ENCODE measurements around the gene CAMTA1. TPM values are rescaled to one million over a fixed set of nuclear protein-coding genes. Genes with fewer than 3 reads are reported as not detected.
A peak's percentile ranks its signal among the peaks of the same experiment; 100 is the strongest.

Gene CAMTA1
- total RNA-seq, 1 donor from 2014 or later: 72.4 TPM

GRCh38 chr1:7610106-7610731 is 825.0 kb downstream of the CAMTA1 start:
- peak; percentile 19 for DNase-seq (ENCODE audit: low spot score)
- no peak for ATAC-seq
- intact Hi-C loops (cut with DNase I): no loop called here

- intact Hi-C loops (cut with DNase I): no loop called here
Observed at GRCh38 chr1:7610936-7611335, 825.7 kb downstream of the CAMTA1 start.

DNA sequence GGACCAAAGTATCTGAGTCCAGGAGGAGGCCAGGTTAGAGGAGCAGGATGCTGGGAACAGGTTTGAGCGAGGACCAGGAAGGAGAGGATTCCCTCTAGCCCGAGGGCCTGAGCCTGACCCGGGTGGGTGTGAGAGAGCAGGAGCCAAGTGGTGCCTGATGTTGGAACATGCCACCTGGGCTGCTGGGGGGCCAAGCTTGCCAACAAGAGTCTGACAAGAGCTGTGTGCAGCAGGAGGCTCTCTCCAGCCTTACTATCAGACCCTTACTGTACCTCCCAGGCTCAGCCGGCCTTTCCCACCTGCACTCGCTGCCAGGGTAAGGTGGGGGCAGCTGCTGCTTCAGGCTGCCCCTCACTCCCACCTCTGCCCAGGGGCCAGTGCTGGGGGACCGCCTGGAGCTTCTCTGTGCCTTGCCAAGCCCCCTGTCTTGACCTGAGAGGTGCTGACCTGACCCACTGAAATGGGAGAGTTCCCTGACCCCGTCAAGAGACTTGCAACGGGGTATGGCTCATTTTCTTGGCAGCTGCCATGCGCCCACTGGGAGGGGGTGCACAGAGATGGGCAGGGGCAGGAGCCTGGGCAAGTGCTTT is 826.3 kb downstream of the CAMTA1 start:
- intact Hi-C loops (cut with DNase I): no loop called here
- no peak for ATAC-seq
- DNase-seq (ENCODE audit: low spot score): peak; percentile 42

More at GRCh38 chr1:7610936-7611335, 825.7 kb downstream of the CAMTA1 start:
- DNase-seq (ENCODE audit: low spot score) (peak; percentile 10), ATAC-seq (no peak)

- DNase-seq (ENCODE audit: low spot score): no peak
Observed at GRCh38 chr1:7613106-7613850, 828.0 kb downstream of the CAMTA1 start.

DNA sequence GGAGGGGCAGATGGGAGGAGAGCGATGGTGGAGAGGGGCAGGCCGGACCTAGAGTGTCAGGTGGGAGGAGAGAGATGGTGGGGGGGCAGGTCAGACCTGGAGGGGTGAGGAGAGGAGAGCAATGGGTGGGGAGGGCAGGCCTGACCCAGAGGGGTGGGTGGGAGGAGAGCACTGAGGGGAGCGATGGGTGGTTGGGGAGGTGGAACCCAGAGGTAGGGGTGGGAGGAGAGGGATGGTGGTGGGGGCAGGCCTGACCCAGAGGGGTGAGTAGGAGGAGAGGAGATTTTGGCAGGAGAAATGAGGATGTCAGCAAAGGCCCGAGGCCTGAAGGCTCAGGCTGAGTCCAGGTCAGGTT is 828.6 kb downstream of the CAMTA1 start:
- intact Hi-C loops (cut with DNase I): no loop called here
- ATAC-seq (no peak), DNase-seq (ENCODE audit: low spot score) (no peak)

More at GRCh38 chr1:7613106-7613850, 828.0 kb downstream of the CAMTA1 start:
- intact Hi-C loops (cut with DNase I): no loop called here
- no peak for ATAC-seq

- intact Hi-C loops (cut with DNase I): no loop called here
- no peak for ATAC-seq
Observed at GRCh38 chr1:7614576-7615074, 829.4 kb downstream of the CAMTA1 start.

GRCh38 chr1:7615138-7615537 is 829.9 kb downstream of the CAMTA1 start:
- no peak for ATAC-seq
- DNase-seq (ENCODE audit: low spot score): no peak
- intact Hi-C loops (cut with DNase I): no loop called here

More at GRCh38 chr1:7614576-7615074, 829.4 kb downstream of the CAMTA1 start:
- no peak for DNase-seq (ENCODE audit: low spot score)

DNA sequence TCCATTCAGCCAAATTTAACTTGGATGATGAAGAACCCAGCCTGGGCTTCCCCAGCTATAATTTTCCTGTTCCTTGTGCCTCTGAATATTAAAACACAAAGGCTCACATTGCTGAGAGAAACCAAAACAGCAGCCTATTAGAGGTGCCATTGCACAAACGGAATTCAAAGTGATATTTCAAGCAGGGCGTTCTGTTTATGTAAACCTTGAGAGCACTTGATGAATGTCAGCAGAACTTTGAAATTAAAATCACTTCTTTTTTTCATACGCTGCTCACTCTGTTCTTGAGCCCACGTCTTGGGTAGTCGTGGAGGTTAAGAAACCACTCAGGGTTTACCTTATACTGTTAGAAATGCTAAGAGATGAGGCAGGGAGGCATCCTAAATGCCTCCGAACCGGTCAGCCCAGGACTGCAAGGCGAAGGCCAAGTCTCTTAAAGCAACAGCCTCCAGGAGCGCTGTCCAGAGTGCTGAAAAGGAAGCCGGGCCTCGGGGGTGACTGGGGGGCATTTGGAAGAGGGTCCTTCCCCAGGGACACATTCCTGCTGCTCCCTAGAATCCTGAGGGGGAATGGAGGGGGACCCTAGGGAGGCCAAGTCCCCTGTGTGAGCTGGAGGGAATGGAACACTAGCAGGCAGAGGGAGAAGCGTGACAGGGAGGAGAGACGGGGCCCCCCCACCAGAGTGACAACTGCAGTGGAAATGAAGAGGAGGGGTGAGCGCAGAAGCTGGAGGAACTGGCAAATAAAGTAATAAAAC is 831.0 kb downstream of the CAMTA1 start:
- DNase-seq (ENCODE audit: low spot score) (no peak), ATAC-seq (peak; percentile 46)
- intact Hi-C loops (cut with DNase I): no loop called here

DNA sequence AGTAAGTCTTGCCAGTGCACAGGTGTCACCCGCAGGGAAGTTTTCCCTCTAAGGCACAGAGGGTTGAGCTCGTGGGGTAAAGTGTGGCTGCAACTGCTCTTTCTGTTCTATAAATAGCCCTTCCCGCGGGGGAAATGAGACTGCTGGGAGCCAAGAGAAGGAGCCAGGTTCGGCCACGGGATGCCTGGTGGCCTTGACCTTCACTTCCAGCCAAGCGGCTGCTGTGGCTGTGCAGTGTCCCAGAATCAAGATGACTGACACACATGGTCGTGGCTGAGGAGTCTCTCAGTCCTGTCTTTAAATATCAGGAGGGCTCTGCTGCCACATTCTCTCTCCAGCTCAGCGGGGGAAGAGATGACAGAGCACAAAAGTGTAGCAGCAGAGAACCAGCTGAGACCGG is 831.7 kb downstream of the CAMTA1 start:
- ATAC-seq (no peak), DNase-seq (ENCODE audit: low spot score) (no peak)
- intact Hi-C loops (cut with DNase I): no loop called here

GRCh38 chr1:7617826-7618225 is 832.6 kb downstream of the CAMTA1 start:
- intact Hi-C loops (cut with DNase I): no loop called here
- peak; percentile 9 for DNase-seq (ENCODE audit: low spot score)
- no peak for ATAC-seq

DNA sequence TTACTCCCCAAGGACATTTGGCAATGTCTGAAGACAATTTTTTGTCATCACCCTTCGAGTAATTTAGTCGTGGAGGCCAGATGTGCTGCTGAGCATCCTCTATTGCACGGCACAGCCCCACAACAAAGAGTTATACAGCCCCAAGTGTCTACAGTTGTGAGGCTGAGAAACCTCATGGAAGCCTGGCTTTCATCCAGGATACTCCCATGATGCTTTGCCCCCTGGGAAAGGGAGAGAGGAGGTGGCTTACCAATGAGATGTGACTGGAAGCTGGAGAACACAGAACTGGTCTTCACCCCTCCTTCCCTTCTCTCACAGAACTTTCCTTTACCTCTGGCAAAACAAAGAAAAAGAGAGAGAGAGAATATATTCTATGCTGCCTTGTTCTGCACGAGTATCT is 834.9 kb downstream of the CAMTA1 start:
- ATAC-seq (no peak), DNase-seq (ENCODE audit: low spot score) (peak; percentile 9)
- intact Hi-C loops (cut with DNase I): no loop called here

DNA sequence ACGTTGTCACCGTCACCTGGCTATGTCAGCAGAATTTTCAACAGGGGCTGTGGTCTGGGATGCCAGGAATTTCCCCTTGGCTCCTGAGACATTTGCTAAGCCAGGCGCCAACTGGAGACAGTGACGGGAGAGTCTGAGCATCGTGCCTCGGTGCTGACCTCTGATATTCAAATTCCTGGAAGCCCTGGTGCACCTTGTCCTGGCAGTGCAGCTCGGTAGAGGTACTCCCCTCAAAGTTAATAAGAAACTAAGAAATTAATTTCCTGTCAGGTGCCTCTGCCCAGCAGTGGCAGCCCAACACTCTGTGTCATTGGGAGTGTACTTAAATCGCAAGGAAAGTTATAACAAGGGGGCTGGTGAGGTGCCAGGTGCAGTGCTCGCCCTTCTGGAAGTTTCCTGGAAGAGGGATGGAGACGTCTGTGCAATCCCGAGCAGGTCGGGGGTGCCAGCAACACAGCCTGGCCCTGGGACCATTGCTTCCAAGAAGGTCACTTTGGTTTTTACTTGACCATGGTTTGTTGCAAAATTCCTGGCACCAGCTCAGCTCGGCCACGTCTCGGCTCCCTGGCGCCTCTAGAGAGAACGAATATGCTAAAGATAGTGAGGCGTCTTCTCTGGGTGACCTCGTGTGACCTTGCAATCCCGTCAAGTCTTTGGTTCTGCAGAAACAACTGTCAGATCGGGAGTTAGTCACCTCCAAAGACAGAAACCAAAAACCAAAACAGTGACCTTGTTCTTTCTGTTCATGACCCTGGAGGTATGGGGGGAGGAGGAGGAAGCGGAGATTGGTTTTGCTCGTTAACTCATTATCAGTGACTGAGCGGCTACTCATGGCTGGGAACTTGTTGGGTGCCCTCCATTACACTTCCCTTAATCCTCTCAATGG is 836.3 kb downstream of the CAMTA1 start:
- DNase-seq (ENCODE audit: low spot score) (peak; percentile 28), ATAC-seq (no peak)
- intact Hi-C loops (cut with DNase I): no loop called here

GRCh38 chr1:7623842-7624241 is 838.6 kb downstream of the CAMTA1 start:
- intact Hi-C loops (cut with DNase I): no loop called here
- ATAC-seq: no peak
- DNase-seq (ENCODE audit: low spot score): no peak

DNA sequence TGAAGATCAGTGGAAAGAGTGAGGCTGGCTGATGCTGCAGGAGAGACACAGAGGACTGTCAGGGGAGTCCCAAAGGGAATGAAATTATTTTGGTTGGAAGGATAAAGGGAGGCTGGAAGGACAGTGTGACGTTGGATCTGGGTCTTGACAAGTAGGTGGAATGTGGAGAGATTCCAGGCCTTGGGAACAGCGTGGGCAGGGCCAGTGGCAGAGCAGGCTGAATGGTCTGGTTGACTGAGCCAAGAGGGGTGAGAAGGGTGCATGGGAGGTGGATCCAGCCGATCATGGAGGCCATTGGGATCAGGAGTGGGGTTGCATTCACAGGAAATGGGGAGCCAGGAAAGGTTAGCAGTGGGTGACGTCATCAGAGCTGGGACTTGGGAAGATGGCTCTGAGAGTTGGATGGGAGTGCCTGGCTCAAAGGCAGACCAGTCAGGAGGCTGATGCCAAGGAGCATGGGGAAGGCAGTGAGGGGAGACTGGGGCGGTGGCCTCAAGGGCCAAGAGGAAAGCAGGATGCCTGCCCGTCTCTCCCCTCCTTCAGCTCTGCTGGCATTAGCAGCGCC is 839.6 kb downstream of the CAMTA1 start:
- intact Hi-C loops (cut with DNase I): no loop called here
- ATAC-seq (no peak), DNase-seq (ENCODE audit: low spot score) (no peak)

- intact Hi-C loops (cut with DNase I): no loop called here
- no peak for ATAC-seq
- DNase-seq (ENCODE audit: low spot score): no peak
Observed at GRCh38 chr1:7625401-7625800, 840.1 kb downstream of the CAMTA1 start.

DNA sequence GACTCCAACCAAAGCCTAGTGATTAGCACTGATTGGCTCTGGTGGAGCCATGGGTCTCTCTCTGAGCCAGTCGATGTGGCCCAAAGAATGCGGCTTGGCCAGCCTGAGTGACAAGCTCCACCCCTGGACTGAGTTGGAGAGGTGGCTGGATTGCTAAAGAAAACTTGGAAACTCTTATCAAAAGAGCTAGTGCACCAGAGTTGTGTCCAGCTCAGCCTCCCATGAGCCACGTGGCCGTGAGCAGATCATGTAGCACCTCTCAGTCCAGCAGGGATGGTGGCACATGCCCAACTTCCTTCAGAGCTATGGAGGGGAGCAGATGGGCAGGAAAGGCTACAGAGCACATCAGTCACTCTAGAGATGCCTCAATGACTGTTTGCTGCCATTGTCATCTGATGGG is 843.0 kb downstream of the CAMTA1 start:
- ATAC-seq (no peak), DNase-seq (ENCODE audit: low spot score) (no peak)
- intact Hi-C loops (cut with DNase I): no loop called here

DNA sequence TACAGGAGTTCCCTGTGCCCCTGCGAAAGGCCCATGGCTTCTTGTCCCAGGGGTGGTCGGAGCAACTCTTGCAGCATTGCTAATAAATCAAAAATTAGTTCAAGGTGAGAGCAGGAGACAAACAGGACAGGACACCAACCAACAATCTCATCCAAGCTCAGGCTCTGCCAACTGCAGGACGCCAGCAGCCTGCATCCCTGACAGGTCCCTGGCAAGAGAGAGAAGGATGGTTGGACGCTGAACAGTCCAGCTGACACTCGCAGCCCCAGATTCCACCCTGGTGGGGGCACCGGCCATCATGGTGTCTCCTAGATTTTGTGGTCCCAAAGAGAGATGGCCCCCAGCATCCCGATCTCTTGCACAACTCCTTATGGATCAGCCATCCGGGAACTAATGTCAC is 843.8 kb downstream of the CAMTA1 start:
- no peak for DNase-seq (ENCODE audit: low spot score)
- intact Hi-C loops (cut with DNase I): no loop called here
- ATAC-seq: no peak

DNA sequence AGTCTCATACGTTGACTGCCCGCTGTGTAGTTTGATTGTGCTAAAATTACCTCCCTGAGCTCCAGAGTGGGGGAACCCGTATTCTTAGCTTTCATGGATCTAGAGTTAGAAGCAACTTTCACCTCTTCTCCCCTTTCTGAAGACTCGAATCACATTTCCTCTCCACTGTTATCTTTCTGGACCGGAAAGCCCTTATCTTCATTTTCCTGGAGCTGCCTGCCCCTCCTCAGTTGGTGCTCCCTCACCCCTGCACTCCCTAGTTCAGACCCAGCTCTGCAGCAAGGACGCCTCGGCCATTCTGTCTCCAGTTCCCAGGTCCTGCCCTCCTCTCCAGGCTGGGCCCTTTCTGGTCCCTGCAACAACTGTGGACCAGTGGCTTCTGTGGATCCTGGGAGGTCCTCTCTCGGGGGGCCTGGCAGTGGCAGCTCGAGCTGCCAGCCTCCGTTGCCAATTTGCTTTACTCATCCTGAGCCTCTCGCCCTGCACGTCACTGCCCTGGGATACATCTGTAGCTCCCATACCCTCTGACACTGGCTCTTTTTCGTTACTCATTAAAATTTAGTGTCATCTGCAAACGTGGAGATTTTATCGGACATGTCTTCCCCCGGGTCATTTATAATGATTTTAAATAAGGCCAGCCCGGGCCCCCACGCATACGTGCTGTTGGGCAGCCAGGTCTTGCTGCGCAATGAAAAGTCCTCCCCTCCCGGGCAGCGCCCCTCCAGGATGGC is 844.4 kb downstream of the CAMTA1 start:
- intact Hi-C loops (cut with DNase I): no loop called here
- no peak for ATAC-seq
- no peak for DNase-seq (ENCODE audit: low spot score)

Data from sciatic nerve (tissue), 2 donors.